Pancreas (tissue), 10 donors: ENCODE measurements around the gene BAHCC1. TPM values are rescaled to one million over a fixed set of nuclear protein-coding genes. Genes with fewer than 3 reads are reported as not detected.

Source experiments
- ATAC-seq, 4 donors: fragments of 200-7000 bp; cut with Tn5 transposase; one replicate each; pipeline versions ENCODE4 v1.8.0 to v1.9.1; 2020; ENCODE audit warnings: mild to moderate bottlenecking in 4 of 4, moderate library complexity in 4 of 4
- DNase-seq, 6 donors: peaks; one replicate each; pipeline ENCODE4 v3.0.0-alpha.2; 2020
- FAIRE-seq: peaks from 2 replicates; lab custom pipeline; 2012; peaks lifted over from hg19 to GRCh38; lab: Jason Lieb, UNC
- H3K27ac ChIP-seq, 4 donors: fragments of 200-600 bp; sonication (generic); 1 replicate in 3 of 4; 2 replicates in 1 of 4; pipeline versions ENCODE4 v1.5.0 to v1.8.0; 2020
- H3K27me3 ChIP-seq, 4 donors: fragments of 200-600 bp; one replicate each; pipeline ENCODE4 v1.8.0; 2021
- H3K36me3 ChIP-seq, 3 donors: fragments of 200-600 bp; sonication (generic) in 1 of 3; one replicate each; pipeline versions ENCODE4 v1.5.0 to v1.8.0; 2020 to 2021
- H3K4me1 ChIP-seq, 3 donors: fragments of 200-600 bp; one replicate each; pipeline ENCODE4 v1.8.0; 2021
- H3K4me3 ChIP-seq, 4 donors: fragments of 200-600 bp; sonication (generic) in 2 of 4; one replicate each; pipeline versions ENCODE4 v1.5.0 to v1.8.0; 2020 to 2021
- H3K9me3 ChIP-seq, 4 donors: fragments of 200-600 bp; one replicate each; pipeline ENCODE4 v1.8.0; 2021
- WGBS, 2 donors: extraction: QIAGEN DNeasy Blood & Tissue Kit; methylation state at CpG; one replicate each; pipeline ENCODE4 v1.1.7; 2013; 5-methylcytosine and 5-hydroxymethylcytosine counted together
- intact Hi-C, 3 donors: fragments of 100-400 bp; cut with DNase I; formaldehyde crosslinking; loops; one replicate each; pipeline versions ENCODE4 v1.11.1 to v1.14.2; 2022
- polyA plus RNA-seq, 2 donors: library from polyadenylated mRNA; stranded (reverse); fragments of 200-250 nt; gene quantifications; one replicate each; pipeline ENCODE4 v1.2.3, GENCODE V29; 2013
- total RNA-seq, 6 donors: library from RNA; stranded (reverse); fragmentation: NEBNext Ultra II Directional in 4 of 6; extraction: Animal tissue kit (Norgen Biotek cat#: 25700) in 4 of 6; gene quantifications; one replicate each; pipeline versions ENCODE4 v1.2.1 to v1.2.4, GENCODE V29; 2021 to 2023
- TF ChIP-seq, protein P1 (sequence below), 4 donors: fragments of 200-600 bp; sonication (generic) in 3 of 4; IDR thresholded peaks; one replicate each; pipeline versions ENCODE4 v1.5.0 to v1.8.0; 2021; ENCODE audit warnings: antibody characterized with exemption in 4 of 4
- donor health status: healthy with polysubstance abuse.
- donor health status: DM: no; HTN: no; CAD: no; lungs with moderate emphysema.
- donor health status: DM: no; HTN: no; CAD: no.
- donor health status: control.
- donor health status: control.
- donor health status: Bipolar disorder and iron deficiency.
- donor health status: DM: yes; HTN: yes; CAD: no.
- donor health status: DM: no; HTN: no; CAD: no.
- donor health status: DM: no; HTN: no; CAD: no.
- donor health status: DM: yes; HTN: yes; CAD: no.

Gene BAHCC1
- total and polyA plus RNA-seq, 8 donors = 8.0 to 24.1 (median 10.5) TPM

DNA sequence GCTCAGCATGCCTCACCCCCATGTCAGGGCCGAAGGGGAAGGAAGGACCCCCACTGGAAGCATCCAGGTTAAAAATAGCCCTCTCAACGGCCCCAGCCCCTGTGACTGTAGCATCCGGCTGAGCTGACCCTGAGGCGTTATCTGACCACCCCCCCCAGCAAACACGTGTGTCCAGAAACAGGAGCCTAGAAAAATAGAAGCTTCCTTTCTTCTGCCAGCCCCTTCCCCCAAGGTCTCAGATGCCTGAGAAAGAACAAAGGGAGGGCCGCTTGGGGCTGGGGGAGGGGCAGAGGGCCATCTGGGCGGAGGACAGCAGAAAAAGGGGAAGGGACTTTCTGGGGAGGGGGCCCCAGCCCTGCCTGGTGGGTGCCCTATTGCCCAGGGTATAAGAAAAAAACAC lies 61.5 kb downstream of the BAHCC1 start:
- TF ChIP-seq, protein P1, sequence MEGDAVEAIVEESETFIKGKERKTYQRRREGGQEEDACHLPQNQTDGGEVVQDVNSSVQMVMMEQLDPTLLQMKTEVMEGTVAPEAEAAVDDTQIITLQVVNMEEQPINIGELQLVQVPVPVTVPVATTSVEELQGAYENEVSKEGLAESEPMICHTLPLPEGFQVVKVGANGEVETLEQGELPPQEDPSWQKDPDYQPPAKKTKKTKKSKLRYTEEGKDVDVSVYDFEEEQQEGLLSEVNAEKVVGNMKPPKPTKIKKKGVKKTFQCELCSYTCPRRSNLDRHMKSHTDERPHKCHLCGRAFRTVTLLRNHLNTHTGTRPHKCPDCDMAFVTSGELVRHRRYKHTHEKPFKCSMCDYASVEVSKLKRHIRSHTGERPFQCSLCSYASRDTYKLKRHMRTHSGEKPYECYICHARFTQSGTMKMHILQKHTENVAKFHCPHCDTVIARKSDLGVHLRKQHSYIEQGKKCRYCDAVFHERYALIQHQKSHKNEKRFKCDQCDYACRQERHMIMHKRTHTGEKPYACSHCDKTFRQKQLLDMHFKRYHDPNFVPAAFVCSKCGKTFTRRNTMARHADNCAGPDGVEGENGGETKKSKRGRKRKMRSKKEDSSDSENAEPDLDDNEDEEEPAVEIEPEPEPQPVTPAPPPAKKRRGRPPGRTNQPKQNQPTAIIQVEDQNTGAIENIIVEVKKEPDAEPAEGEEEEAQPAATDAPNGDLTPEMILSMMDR (IDR thresholded peaks at IDR 0.05) = no peak
- peaks cover 0 to 4% (median 0%) of the 10 kb centered on the region in 3 donors for H3K36me3 ChIP-seq
- no peak for DNase-seq
- no peak overlapping the region for H3K4me3 ChIP-seq
- H3K27ac ChIP-seq = no peak overlapping the region
- no peaks in the 10 kb centered on the region for H3K4me1 ChIP-seq
- H3K9me3 ChIP-seq = no peaks in the 10 kb centered on the region
- 72 to 81% methylated on average over 7 of the region's 7 CpGs for WGBS, 2 donors
- no peak for ATAC-seq
- H3K27me3 ChIP-seq = no peaks in the 10 kb centered on the region
- no peak for FAIRE-seq
- intact Hi-C loops = no loop called here

DNA sequence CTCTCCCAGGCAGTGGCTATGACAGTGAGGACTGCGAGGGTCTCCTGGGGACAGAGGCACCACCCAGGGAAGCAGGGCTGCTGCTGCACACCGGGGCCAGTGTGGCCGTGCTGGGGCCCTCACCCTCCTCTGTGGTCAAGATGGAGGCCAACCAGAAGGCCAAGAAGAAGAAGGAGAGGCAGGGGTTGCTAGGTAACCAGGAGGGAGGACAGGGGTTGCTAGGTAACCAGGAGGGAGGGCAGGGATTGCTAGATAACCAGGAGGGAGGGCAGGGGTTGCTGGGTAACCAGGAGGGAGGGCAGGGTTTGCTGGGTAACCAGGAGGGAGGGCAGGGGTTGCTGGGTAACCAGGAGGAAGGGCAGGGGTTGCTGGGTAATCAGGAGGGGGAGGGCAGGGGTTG lies 62.1 kb downstream of the BAHCC1 start:
- intact Hi-C loops = no loop called here
- Histone ChIP-seq H3K4me1 (no peaks in the 10 kb centered on the region), H3K36me3 (peaks cover 0 to 4% (median 0%) of the 10 kb centered on the region in 3 donors), H3K27me3 (no peaks in the 10 kb centered on the region), H3K27ac (no peak overlapping the region), H3K9me3 (no peaks in the 10 kb centered on the region), H3K4me3 (no peak overlapping the region)
- ATAC-seq (no peak), FAIRE-seq (no peak), DNase-seq (no peak)
- TF ChIP-seq, protein P1 (IDR thresholded peaks at IDR 0.05) = no peak
- 93 to 98% methylated on average over 3 of the region's 3 CpGs for WGBS, 2 donors

DNA sequence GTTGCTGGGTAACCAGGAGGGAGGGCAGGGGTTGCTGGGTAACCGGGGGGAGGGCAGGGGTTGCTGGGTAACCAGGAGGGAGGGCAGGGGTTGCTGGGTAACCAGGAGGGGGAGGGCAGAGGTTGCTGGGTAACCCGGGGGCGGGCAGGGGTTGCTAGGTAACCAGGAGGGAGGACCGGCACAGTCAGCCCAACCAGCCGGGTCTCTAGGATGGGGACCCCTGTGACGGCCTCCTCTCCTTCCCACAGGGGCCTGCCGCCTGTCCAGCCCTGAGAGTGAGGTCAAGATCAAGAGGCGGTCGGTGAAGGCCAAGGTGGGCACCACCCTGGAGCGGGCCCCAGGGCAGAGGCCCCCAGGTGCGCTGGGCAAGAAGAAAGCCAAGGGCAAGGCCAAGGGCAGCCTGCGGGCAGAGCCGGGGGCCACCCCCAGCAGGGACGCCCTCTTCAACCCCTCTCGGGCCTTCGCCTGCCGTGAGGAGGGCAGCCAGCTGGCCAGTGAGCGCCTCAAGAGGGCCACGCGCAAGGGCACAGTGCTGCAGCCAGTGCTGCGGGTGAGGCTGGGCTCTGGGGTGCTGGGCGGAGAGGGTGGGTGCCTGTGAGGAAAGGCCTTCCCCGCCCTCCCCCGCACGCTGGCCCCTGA lies 62.8 kb downstream of the BAHCC1 start:
- no peak for ATAC-seq
- intact Hi-C loops = no loop called here

DNA sequence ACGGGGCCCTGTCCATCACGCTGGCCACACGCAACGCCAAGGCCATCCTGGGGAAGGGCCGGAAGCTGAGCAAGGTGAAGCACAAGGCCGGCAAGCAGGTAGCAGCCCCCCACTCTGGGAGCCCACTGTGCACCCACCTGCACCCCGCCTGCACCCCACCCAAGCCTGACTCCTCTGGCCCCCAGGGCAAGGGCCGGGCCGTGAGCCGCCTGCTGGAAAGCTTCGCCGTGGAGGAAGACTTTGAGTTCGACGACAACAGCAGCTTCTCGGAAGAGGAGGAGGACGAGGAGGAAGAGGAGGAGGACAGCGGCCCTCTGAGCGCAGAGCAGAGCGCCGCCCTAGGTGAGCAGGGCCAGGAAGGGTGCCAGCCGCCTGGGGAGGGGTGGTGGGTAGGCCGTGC lies 63.4 kb downstream of the BAHCC1 start:
- DNase-seq = no peak
- Histone ChIP-seq H3K27me3 (no peaks in the 10 kb centered on the region), H3K36me3 (peaks cover 0 to 4% (median 0%) of the 10 kb centered on the region in 3 donors), H3K9me3 (no peaks in the 10 kb centered on the region), H3K4me1 (no peaks in the 10 kb centered on the region), H3K4me3 (no peak overlapping the region), H3K27ac (no peak overlapping the region)
- intact Hi-C loops = no loop called here
- no peak for ATAC-seq
- FAIRE-seq = no peak
- TF ChIP-seq, protein P1 (IDR thresholded peaks at IDR 0.05) = no peak
- WGBS, 2 donors = 93 to 95% methylated on average over 22 of the region's 22 CpGs

More for the DNA sequence above, 62.8 kb downstream of the BAHCC1 start:
- Histone ChIP-seq H3K4me3 (no peak overlapping the region), H3K4me1 (no peaks in the 10 kb centered on the region), H3K27ac (no peak overlapping the region), H3K9me3 (no peaks in the 10 kb centered on the region), H3K27me3 (no peaks in the 10 kb centered on the region), H3K36me3 (peaks cover 0 to 4% (median 0%) of the 10 kb centered on the region in 3 donors)
- FAIRE-seq (no peak), DNase-seq (no peak)
- WGBS, 2 donors = 93 to 94% methylated on average over 15 to 25 of the region's 25 CpGs
- TF ChIP-seq, protein P1 (IDR thresholded peaks at IDR 0.05) = no peak

DNA sequence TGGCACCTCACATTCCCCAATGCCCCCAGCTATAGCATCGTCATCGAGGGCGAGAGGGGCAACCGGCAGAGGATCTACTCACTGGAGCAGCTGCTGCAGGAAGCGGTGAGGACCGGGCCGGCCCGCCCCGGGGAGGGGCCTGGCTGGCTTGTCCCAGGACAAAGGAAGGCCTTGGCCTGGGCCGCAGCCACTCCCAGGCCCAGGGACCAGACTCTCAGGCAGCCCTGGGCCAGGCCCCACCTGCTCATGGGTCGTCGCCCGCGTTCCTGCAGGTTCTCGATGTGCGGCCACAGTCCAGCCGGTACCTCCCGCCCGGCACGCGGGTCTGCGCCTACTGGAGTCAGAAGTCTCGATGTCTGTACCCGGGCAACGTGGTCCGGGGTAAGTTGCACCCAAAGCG lies 64.0 kb downstream of the BAHCC1 start:
- ATAC-seq (no peak), DNase-seq (no peak), FAIRE-seq (no peak)
- WGBS, 2 donors = 82 to 95% methylated on average over 26 to 27 of the region's 27 CpGs
- no peaks in the 10 kb centered on the region for H3K27me3 ChIP-seq
- no peak overlapping the region for H3K27ac ChIP-seq
- H3K4me3 ChIP-seq = no peak overlapping the region
- intact Hi-C loops = no loop called here
- no peaks in the 10 kb centered on the region for H3K9me3 ChIP-seq
- H3K36me3 ChIP-seq = peaks cover 0 to 4% (median 0%) of the 10 kb centered on the region in 3 donors
- TF ChIP-seq, protein P1 (IDR thresholded peaks at IDR 0.05) = no peak
- H3K4me1 ChIP-seq = no peaks in the 10 kb centered on the region
